Muscle layer of colon (tissue), 2 donors: ENCODE data around the gene RABGAP1L.
"Not testable (repeated sequence)": the region's sequence is repeated elsewhere in the genome, so short reads cannot be mapped to it uniquely, and the experiment has no call there.

ENCODE experiments used
- H3K27ac ChIP-seq: one replicate; pipeline ENCODE4 v1.7.0; 2013; ENCODE audit warnings: low read depth, mild to moderate bottlenecking, low read length, moderate library complexity
- H3K27me3 ChIP-seq, 2 donors: one replicate each; pipeline ENCODE4 v1.7.0; 2013; ENCODE audit warnings: low read length in 2 of 2, mild to moderate bottlenecking in 2 of 2; ENCODE audit not compliant: insufficient read depth in 2 of 2, control insufficient read depth in 1 of 2
- H3K36me3 ChIP-seq: one replicate; pipeline ENCODE4 v1.7.0; 2013; ENCODE audit warnings: mild to moderate bottlenecking, low read length; ENCODE audit not compliant: insufficient read depth
- H3K4me1 ChIP-seq: one replicate; pipeline ENCODE4 v1.7.0; 2013; ENCODE audit warnings: mild to moderate bottlenecking, low read length; ENCODE audit not compliant: insufficient read depth
- H3K4me3 ChIP-seq, 2 donors: one replicate each; pipeline ENCODE4 v1.7.0; 2013; ENCODE audit warnings: low read length in 2 of 2, low read depth in 1 of 2, mild to moderate bottlenecking in 1 of 2, moderate library complexity in 1 of 2
- H3K9ac ChIP-seq: one replicate; pipeline ENCODE4 v1.7.0; 2013; ENCODE audit warnings: low read length
- H3K9me3 ChIP-seq: one replicate; pipeline ENCODE4 v1.7.0; 2013; ENCODE audit warnings: mild to moderate bottlenecking, low read length
- donor health status: abdominal sarcoma.
- donor health status: Adenocarcinoma of cecum.

RABGAP1L gene

GRCh38 chr1:174159252-174160108 lies at the start of gene RABGAP1L:
Gene RABGAP1L (plus strand): TSS chr1:174159520.
- peaks cover 5% of the 10 kb centered on the region for H3K4me1 ChIP-seq
- peak within 1 kb of the TSS; percentile 66 for H3K9ac ChIP-seq
- peak within 1 kb of the TSS; percentile 87 for H3K27ac ChIP-seq
- H3K9me3 ChIP-seq, result no peaks in the 10 kb centered on the region
- H3K4me3 ChIP-seq, result peak within 1 kb of the TSS; percentile 63 to 85
- H3K36me3 ChIP-seq, result no peaks in the 10 kb centered on the region
- no peaks in the 10 kb centered on the region for H3K27me3 ChIP-seq

- Histone ChIP-seq H3K9ac (no peak overlapping the region), H3K9me3 (no peaks in the 10 kb centered on the region), H3K27ac (no peak overlapping the region), H3K4me3 (no peak overlapping the region), H3K36me3 (no peaks in the 10 kb centered on the region), H3K4me1 (peaks cover 15% of the 10 kb centered on the region), H3K27me3 (no peaks in the 10 kb centered on the region)
These were observed 49.3 kb upstream of the RABGAP1L start for GRCh38 chr1:174110053-174110452.

- Histone ChIP-seq H3K9ac (no peak overlapping the region), H3K4me1 (peaks cover 15% of the 10 kb centered on the region), H3K27ac (no peak overlapping the region), H3K9me3 (no peaks in the 10 kb centered on the region), H3K4me3 (peak overlapping the region in 1 of 2 donors; percentile 33), H3K36me3 (no peaks in the 10 kb centered on the region), H3K27me3 (no peaks in the 10 kb centered on the region)
These were observed 46.7 kb upstream of the RABGAP1L start for GRCh38 chr1:174112489-174113162.

GRCh38 chr1:174114106-174114505 lies 45.2 kb upstream of the RABGAP1L start:
- Histone ChIP-seq H3K4me1 (peaks cover 15% of the 10 kb centered on the region), H3K9me3 (no peaks in the 10 kb centered on the region), H3K4me3 (no peak overlapping the region), H3K36me3 (no peaks in the 10 kb centered on the region), H3K9ac (no peak overlapping the region), H3K27ac (no peak overlapping the region), H3K27me3 (no peaks in the 10 kb centered on the region)

- Histone ChIP-seq H3K27me3 (no peaks in the 10 kb centered on the region), H3K9ac (no peak overlapping the region), H3K27ac (no peak overlapping the region), H3K4me1 (peaks cover 15% of the 10 kb centered on the region), H3K4me3 (no peak overlapping the region), H3K9me3 (no peaks in the 10 kb centered on the region), H3K36me3 (no peaks in the 10 kb centered on the region)
These were observed 44.4 kb upstream of the RABGAP1L start for GRCh38 chr1:174114788-174115448.

- Histone ChIP-seq H3K27me3 (no peaks in the 10 kb centered on the region), H3K9me3 (no peaks in the 10 kb centered on the region), H3K9ac (no peak overlapping the region), H3K4me3 (no peak overlapping the region), H3K36me3 (no peaks in the 10 kb centered on the region), H3K4me1 (peaks cover 15% of the 10 kb centered on the region), H3K27ac (no peak overlapping the region)
These were observed 43.3 kb upstream of the RABGAP1L start for GRCh38 chr1:174116042-174116441.

- H3K27ac ChIP-seq, result no peak overlapping the region
- no peak overlapping the region for H3K4me3 ChIP-seq
These were observed 40.6 kb upstream of the RABGAP1L start for GRCh38 chr1:174118751-174119150.

GRCh38 chr1:174122318-174122717 lies 37.0 kb upstream of the RABGAP1L start:
- not testable (repeated sequence) for H3K4me3 ChIP-seq, H3K36me3 ChIP-seq, H3K9me3 ChIP-seq, H3K27me3 ChIP-seq, H3K4me1 ChIP-seq, H3K9ac ChIP-seq, H3K27ac ChIP-seq

More at GRCh38 chr1:174118751-174119150, 40.6 kb upstream of the RABGAP1L start:
- Histone ChIP-seq H3K9me3 (no peaks in the 10 kb centered on the region), H3K4me1 (no peaks in the 10 kb centered on the region), H3K36me3 (no peaks in the 10 kb centered on the region), H3K27me3 (no peaks in the 10 kb centered on the region), H3K9ac (no peak overlapping the region)

GRCh38 chr1:174123843-174124242 lies 35.5 kb upstream of the RABGAP1L start:
- no peak overlapping the region for H3K9ac ChIP-seq
- H3K27me3 ChIP-seq, result no peaks in the 10 kb centered on the region
- H3K4me3 ChIP-seq, result no peak overlapping the region
- H3K4me1 ChIP-seq, result no peaks in the 10 kb centered on the region
- H3K36me3 ChIP-seq, result no peaks in the 10 kb centered on the region
- H3K9me3 ChIP-seq, result peaks cover 4% of the 10 kb centered on the region
- H3K27ac ChIP-seq, result no peak overlapping the region

GRCh38 chr1:174127176-174127575 lies 32.1 kb upstream of the RABGAP1L start:
- not testable (repeated sequence) for H3K9ac ChIP-seq, H3K4me3 ChIP-seq, H3K36me3 ChIP-seq, H3K4me1 ChIP-seq, H3K9me3 ChIP-seq, H3K27me3 ChIP-seq, H3K27ac ChIP-seq

- Histone ChIP-seq H3K27me3 (no peaks in the 10 kb centered on the region), H3K4me1 (no peaks in the 10 kb centered on the region), H3K27ac (no peak overlapping the region), H3K9me3 (no peaks in the 10 kb centered on the region), H3K4me3 (no peak overlapping the region), H3K36me3 (no peaks in the 10 kb centered on the region), H3K9ac (no peak overlapping the region)
These were observed 28.2 kb upstream of the RABGAP1L start for GRCh38 chr1:174131032-174131638.
